22Rv1 (cell line): ENCODE data around the gene RAB1B.

Experiments used
- CTCF ChIP-seq: fragments of 450-650 bp; IDR thresholded peaks from 2 replicates; pipeline ENCODE4 v1.5.1; 2017; ENCODE audit warnings: mild to moderate bottlenecking
- ZFX ChIP-seq: fragments of 450-650 bp; IDR thresholded peaks from 2 replicates; pipeline ENCODE4 v1.6.1; 2017; ENCODE audit warnings: antibody characterized with exemption, borderline replicate concordance

GRCh38 chr11:66222358-66223149, 45.9 kb upstream of the RAB1B start:
- TF ChIP-seq CTCF = peak; percentile 99
- no peak for TF ChIP-seq ZFX
